OCI-LY3 (cell line): ENCODE measurements around the gene ATP1B4.

Experiments used
- H2AFZ ChIP-seq: fragments of 200-600, 300-600 bp; shearing (Covaris generic); 2 replicates; pipeline ENCODE4 v1.6.0; 2014; ENCODE audit warnings: antibody characterized with exemption, low read depth, low read length
- H3K27ac ChIP-seq: fragments of 200-600, 300-600 bp; sonication (generic); 2 replicates; pipeline ENCODE4 v1.5.1; 2014; ENCODE audit warnings: mild to moderate bottlenecking, low read length, moderate library complexity, mixed read lengths
- H3K27me3 ChIP-seq: fragments of 200-600, 300-600 bp; sonication (generic); 2 replicates; pipeline ENCODE4 v1.6.1; 2014; ENCODE audit warnings: low read depth, low read length, mixed read lengths
- H3K36me3 ChIP-seq: fragments of 200-600, 300-600 bp; sonication (generic); replicated peaks from 2 replicates; pipeline ENCODE3; 2014; ENCODE audit warnings: low read depth, low read length, mixed read lengths
- H3K4me1 ChIP-seq: fragments of 300-600, 200-600 bp; sonication (generic); 2 replicates; pipeline ENCODE4 v1.6.1; 2014; ENCODE audit warnings: low read length, mixed read lengths
- H3K4me2 ChIP-seq: fragments of 200-600, 300-600 bp; sonication (generic); 2 replicates; pipeline ENCODE4 v1.6.1; 2014; ENCODE audit warnings: low read length, mixed read lengths
- H3K4me3 ChIP-seq: fragments of 300-600, 200-600 bp; sonication (generic); 2 replicates; pipeline ENCODE4 v1.5.1; 2014; ENCODE audit warnings: antibody characterized with exemption, mild to moderate bottlenecking, low read length, moderate library complexity
- H3K79me2 ChIP-seq: fragments of 300-600, 200-600 bp; shearing (Covaris generic); 2 replicates; pipeline ENCODE4 v1.6.1; 2014; ENCODE audit warnings: mild to moderate bottlenecking, low read length, mixed read lengths
- H3K9ac ChIP-seq: fragments of 300-600, 200-600 bp; shearing (Covaris generic); 2 replicates; pipeline ENCODE4 v1.6.0; 2014; ENCODE audit warnings: mild to moderate bottlenecking, low read length, moderate library complexity
- H3K9me3 ChIP-seq: fragments of 200-600, 300-600 bp; shearing (Covaris generic); 2 replicates; pipeline ENCODE4 v1.6.1; 2014; ENCODE audit warnings: low read length, mixed read lengths; ENCODE audit not compliant: insufficient read depth
- H4K20me1 ChIP-seq: fragments of 200-600, 300-600 bp; sonication (generic); 2 replicates; pipeline ENCODE4 v1.6.1; 2016; ENCODE audit warnings: low read length, mixed read lengths; ENCODE audit not compliant: insufficient read depth
- CTCF ChIP-seq: fragments of 200-600, 300-600 bp; sonication (generic); IDR thresholded peaks from 2 replicates; pipeline ENCODE4 v1.5.1; 2014; ENCODE audit warnings: antibody characterized with exemption, low read length, low read depth
- EZH2phosphoT487 ChIP-seq: fragments of 200-600 bp; shearing (Covaris generic); IDR thresholded peaks from 2 replicates; pipeline ENCODE4 v1.6.1; 2018; ENCODE audit warnings: antibody characterized with exemption, mixed run types, low read depth

Gene ATP1B4

GRCh38 chrX:120361764-120362305 lies at the start of gene ATP1B4:
TSS of gene ATP1B4 (plus strand) at chrX:120362089. CDS start at chrX:120362169, 80 bp downstream.
- H3K36me3 ChIP-seq: no peaks in the 10 kb centered on the region
- TF ChIP-seq EZH2phosphoT487 (no peak), CTCF (no peak)

GRCh38 chrX:120315776-120316175 lies 46.1 kb upstream of the ATP1B4 start:
- Histone ChIP-seq H3K4me1 (no peaks in the 10 kb centered on the region), H3K9me3 (no peaks in the 10 kb centered on the region), H3K27me3 (peaks cover 34% of the 10 kb centered on the region), H3K4me3 (no peak overlapping the region), H3K36me3 (no peaks in the 10 kb centered on the region), H2AFZ (no peak overlapping the region), H4K20me1 (no peaks in the 10 kb centered on the region), H3K9ac (no peak overlapping the region), H3K27ac (no peak overlapping the region), H3K79me2 (no peaks in the 10 kb centered on the region), H3K4me2 (no peak overlapping the region)
- no peak for TF ChIP-seq EZH2phosphoT487
- no peak for TF ChIP-seq CTCF

More at GRCh38 chrX:120361764-120362305, at the start of gene ATP1B4:
- Histone ChIP-seq H3K9me3 (no peaks in the 10 kb centered on the region), H4K20me1 (no peaks in the 10 kb centered on the region), H2AFZ (no peak within 1 kb of the TSS), H3K4me2 (peak within 1 kb of the TSS; percentile 5; the same call in 1 of the 2 replicates), H3K4me1 (peaks cover 7% of the 10 kb centered on the region), H3K4me3 (no peak within 1 kb of the TSS), H3K79me2 (no peaks in the 10 kb centered on the region), H3K27me3 (no peaks in the 10 kb centered on the region), H3K9ac (no peak within 1 kb of the TSS), H3K27ac (no peak within 1 kb of the TSS)

- Histone ChIP-seq H2AFZ (no peak overlapping the region), H3K79me2 (no peaks in the 10 kb centered on the region), H3K27ac (no peak overlapping the region), H3K9me3 (no peaks in the 10 kb centered on the region), H3K4me2 (no peak overlapping the region), H3K4me3 (no peak overlapping the region), H3K9ac (no peak overlapping the region), H3K36me3 (no peaks in the 10 kb centered on the region), H3K4me1 (no peaks in the 10 kb centered on the region), H4K20me1 (no peaks in the 10 kb centered on the region), H3K27me3 (peaks cover 34% of the 10 kb centered on the region)
- no peak for TF ChIP-seq CTCF
- no peak for TF ChIP-seq EZH2phosphoT487
Measured at GRCh38 chrX:120316587-120317283, 45.2 kb upstream of the ATP1B4 start.

GRCh38 chrX:120318411-120318810 lies 43.5 kb upstream of the ATP1B4 start:
- Histone ChIP-seq H3K9me3 (no peaks in the 10 kb centered on the region), H3K79me2 (no peaks in the 10 kb centered on the region), H3K4me1 (no peaks in the 10 kb centered on the region), H3K9ac (no peak overlapping the region), H3K4me3 (no peak overlapping the region), H2AFZ (no peak overlapping the region), H3K36me3 (no peaks in the 10 kb centered on the region), H3K4me2 (no peak overlapping the region), H3K27me3 (peaks cover 34% of the 10 kb centered on the region), H4K20me1 (no peaks in the 10 kb centered on the region), H3K27ac (no peak overlapping the region)
- TF ChIP-seq EZH2phosphoT487 (no peak), CTCF (no peak)
